Dermis blood vessel endothelial cell (primary cell): ENCODE data around the gene CD99. TPM values are rescaled to one million over a fixed set of nuclear protein-coding genes. Genes with fewer than 3 reads are reported as not detected.
A peak's percentile ranks its signal among the peaks of the same experiment; 100 is the strongest.
"Not testable (repeated sequence)": the region's sequence is repeated elsewhere in the genome, so short reads cannot be mapped to it uniquely, and the experiment has no call there.

Experiments
- DNase-seq: peaks from one replicate; pipeline ENCODE4 v3.0.0; 2010
- total RNA-seq: library from RNA; depleted of rRNA; stranded (reverse); fragments of >200 nt; gene quantifications from 2 replicates; pipeline ENCODE4 v1.2.3, GENCODE V29; 2014

CD99 gene
- total RNA-seq, 1 donor from 2014 or later, result 194 TPM

DNA sequence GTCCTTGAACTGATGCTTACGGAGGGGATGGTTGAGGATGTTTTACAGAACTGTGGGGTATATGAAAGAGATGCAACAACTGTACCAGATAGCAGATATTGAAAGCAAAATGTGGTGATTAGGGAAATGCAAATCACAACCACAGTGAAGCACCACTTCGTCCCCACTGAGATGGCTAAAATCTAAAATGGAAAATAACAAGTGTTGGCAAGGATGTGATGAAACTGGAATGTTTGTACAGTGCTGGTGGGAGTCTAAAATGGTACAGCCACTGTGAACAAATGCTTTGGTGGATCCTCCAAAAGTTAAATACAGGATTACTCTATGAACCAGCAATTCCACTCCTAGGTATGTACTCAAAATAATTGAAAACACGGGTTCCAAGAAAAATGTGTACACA, 83.7 kb downstream of the CD99 start:
- no peak for DNase-seq

DNA sequence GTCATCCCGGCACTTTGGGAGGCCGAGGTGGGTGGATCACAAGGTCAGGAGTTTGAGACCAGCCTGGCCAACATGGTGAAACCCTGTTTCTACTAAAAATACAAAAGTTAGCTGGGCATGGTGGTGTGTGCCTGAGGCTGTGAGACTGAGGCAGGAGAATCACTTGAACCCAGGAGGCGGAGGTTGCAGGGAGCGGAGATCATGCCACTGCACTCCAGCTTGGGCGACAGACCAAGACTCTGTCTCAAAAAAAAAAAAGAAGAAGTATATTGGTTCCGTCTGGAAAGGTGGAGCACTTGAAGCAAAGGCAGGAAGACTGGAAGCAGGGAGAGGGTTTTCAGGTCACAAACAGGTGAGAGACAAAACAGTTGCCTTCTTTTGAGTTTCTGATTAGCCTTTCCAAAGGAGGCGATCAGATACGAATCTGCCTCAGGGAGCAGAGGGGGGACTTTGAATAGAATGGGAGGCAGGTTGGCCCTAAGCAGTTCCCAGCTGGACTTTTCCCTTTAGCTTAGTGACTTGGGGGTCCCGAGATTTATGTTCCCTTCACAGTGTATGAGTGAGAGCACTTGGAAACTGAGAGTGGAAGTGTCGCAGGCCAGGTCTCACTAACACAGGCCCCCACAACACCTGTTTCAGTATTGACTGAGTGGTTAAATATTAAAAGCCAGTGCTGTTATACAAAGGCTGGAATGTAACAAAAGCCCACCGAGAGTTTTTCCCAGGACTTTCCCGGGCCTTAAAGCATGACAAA, 89.6 kb downstream of the CD99 start:
- not testable (repeated sequence) for DNase-seq

DNA sequence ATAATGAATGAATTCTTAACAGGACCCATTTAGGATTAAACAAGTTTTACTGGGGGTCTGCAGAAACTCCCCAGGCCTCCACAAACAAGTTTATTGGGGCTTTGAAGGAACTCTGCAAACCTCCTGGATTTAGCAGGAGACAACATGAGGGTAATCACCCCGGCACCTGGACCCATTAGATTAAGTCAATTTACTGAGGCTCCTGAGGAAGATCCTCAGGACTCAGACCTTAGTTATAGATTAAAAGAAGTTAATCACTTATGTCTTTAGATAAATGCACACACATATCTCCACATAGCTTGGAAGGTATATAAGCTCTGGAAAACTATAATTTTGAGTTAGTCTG, 90.1 kb downstream of the CD99 start:
- no peak for DNase-seq

DNA sequence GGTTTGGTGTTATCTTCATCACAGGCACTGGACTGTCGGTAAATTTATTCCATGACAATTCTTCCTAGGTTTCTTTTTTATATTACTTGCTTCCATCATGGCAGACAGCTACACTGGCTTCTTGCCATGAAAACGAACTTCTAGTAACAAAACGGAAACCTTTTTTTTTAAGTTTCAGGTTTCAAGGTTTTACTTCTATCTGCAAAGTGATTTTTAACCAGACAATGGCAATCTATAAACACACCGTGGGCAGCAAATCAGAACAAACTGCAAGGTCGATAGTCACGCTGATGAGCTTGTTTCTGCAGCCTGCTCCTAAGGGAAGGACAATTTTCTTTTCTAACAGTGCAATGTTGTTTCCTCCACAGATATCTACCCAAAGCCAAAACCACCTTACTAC, 90.6 kb downstream of the CD99 start:
- DNase-seq, result peak; percentile 24

DNA sequence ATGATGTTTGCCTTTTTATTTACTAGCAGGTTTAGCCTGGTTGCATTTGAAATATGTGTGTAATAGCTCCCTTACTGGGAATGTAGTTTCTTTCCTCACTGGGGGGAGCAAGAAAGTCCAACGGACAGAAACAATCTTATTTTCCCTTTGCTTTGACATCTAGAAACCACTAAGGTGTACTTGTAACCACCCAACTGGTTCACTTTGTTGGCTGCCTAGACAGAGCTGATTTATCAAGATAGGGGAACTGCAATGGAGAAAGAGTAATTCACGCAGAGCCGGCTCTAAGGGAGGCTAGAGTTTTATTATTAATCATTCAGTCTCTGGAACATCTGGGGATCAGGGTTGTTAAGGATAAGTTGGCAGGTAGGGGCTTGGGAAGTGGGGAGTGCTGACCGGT, 91.1 kb downstream of the CD99 start:
- no peak for DNase-seq

DNA sequence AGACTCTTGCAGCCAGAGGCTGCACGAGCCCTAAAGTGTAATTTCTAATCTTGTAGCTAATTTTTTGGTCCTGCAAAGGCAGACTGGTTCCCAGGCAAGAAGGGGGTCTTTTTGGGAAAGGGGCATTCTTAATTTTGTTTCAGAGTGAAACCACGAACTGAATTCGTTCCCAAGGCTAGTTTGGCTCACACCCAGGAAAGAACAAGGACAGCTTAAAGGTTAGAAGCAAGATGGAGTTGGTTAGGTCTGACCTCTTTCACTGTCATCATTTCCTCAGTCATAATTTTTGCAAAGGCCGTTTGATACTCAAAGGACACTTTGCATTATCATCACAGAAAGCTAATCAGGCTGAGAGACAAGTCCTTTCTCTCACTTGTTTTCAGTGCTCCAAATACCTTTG, 91.7 kb downstream of the CD99 start:
- no peak for DNase-seq

DNA sequence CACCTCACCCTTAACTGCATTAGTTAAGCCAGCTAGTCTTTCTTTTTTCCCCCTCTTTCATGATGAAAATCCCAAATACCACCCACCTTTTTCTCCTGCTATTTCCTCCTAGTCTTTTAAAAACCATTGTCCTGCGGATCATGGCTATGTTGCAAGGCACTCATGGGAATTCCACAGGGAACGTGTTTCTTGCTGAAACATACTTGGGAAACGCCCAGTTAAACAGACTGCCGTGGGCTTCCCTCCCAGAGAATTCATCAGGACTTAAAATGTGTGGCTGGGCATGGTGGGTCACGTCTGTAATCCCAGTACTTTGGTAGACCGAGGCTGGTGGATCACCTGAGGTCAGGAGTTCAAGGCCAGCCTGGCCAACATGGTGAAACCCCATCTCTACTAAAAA, 92.9 kb downstream of the CD99 start:
- no peak for DNase-seq

DNA sequence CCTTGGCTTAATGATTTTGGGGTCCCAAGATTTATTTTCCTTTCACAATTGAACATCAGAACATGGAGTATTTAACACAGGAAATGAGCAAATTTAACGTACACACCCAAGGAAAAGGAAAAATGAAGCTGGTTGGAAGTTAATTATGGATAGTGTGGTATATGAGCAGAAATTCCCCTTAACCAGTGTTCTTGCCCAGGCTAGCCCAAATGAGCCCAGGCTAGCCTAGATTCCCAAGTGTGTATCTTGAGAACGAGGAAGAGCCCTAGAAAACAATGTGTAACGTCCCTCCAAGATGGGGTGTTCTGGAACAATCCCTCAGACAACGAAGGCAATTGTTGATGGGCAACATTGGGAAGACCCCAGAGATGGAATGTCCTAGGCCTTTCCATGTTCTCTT, 94.4 kb downstream of the CD99 start:
- no peak for DNase-seq

DNA sequence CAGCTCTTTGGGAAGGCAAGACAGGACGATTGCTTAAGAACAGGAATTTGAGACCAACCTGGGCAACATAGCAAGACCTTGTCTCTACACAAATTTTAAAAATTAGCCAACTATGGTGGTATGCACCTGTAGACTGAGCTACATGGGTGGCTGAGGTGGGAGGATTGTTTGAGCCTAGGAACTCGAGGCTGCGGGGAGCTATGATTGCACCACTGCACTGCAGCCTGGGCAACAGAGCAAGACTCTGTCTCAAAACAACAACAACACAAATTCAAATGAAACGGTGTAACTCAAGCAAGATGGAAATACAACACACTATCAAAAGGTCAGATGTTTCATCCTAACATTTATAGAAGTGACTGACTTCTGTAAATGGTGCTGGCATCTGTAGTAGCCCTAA, 97.9 kb downstream of the CD99 start:
- DNase-seq, result no peak

DNA sequence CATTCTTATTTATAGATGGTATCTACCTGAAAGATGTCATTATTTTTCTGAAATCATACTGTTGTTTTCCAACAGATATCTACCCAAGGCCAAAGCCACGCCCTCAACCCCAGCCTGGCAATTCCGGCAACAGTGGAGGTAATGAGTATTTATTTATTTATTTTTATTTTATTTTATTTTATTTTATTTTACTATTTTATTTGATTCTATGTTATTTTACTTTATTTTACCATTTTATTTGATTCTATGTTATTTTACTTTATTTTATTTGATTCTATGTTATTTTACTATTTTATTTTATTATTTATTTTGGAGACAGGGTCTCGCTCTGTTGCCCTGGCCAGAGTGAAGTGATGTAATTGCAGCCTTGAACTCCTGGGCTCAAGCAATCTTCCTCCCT, 98.5 kb downstream of the CD99 start:
- no peak for DNase-seq

Other genes with a start within 250 kb of the CD99 start
- 24.6 and 25.2 TPM in 2 replicates for gene DHRSX, start 190.3 kb upstream of the CD99 start, total RNA-seq
- 57.5 and 75.7 TPM in 2 replicates for gene ZBED1, start 190.3 kb upstream of the CD99 start, total RNA-seq
- gene XG, start 60.7 kb downstream of the CD99 start, total RNA-seq, result under 0.01 TPM in 1 of 2 replicates, not detected in the other
- gene GYG2, start 137.6 kb downstream of the CD99 start, total RNA-seq, result 0.23 and 0.68 TPM in 2 replicates
- gene ARSD, start 238.0 kb downstream of the CD99 start, total RNA-seq, result 32.2 and 39.8 TPM in 2 replicates